Posterior vena cava (tissue), 2 donors: ENCODE results near the gene SPAG8. TPM values are rescaled to one million over a fixed set of nuclear protein-coding genes. Genes with fewer than 3 reads are reported as not detected.

ENCODE experiments used
- total RNA-seq, 2 donors: library from RNA; stranded (reverse); fragmentation: NEBNext Ultra II Directional; extraction: Animal tissue kit (Norgen Biotek cat#: 25700); gene quantifications; one replicate each; pipeline ENCODE4 v1.2.1, GENCODE V29; 2021
- donor health status: DM: yes; HTN: yes; CAD: no.
- donor health status: DM: yes; HTN: yes; CAD: no.

The SPAG8 gene
- total RNA-seq, 2 donors from 2014 or later: 0.76 to 3.1 TPM

Other genes starting within 250 kb of the SPAG8 start
- 10 to 100 TPM; 50.8 to 61.1 TPM for gene TESK1, start 207.0 kb downstream of the SPAG8 start, total RNA-seq
- gene CD72, start 193.8 kb downstream of the SPAG8 start, total RNA-seq: 1 to 10 TPM; 2.8 to 4.2 TPM
- under 1 TPM; 0.24 to 0.56 TPM for gene SIT1, start 161.3 kb downstream of the SPAG8 start, total RNA-seq
- gene RMRP, start 154.2 kb downstream of the SPAG8 start, total RNA-seq: over 10,000 TPM; 18,238 to 21,166 TPM
- 10 to 100 TPM; 54.6 to 60.3 TPM for gene CCDC107, start 154.0 kb downstream of the SPAG8 start, total RNA-seq
- under 1 TPM; 0.29 to 0.46 TPM for gene ARHGEF39, start 147.1 kb downstream of the SPAG8 start, total RNA-seq
- 1 to 10 TPM in 1 of 2 donors, not detected in 1; 1.2 TPM for gene CA9, start 138.3 kb downstream of the SPAG8 start, total RNA-seq
- gene TPM2, start 122.3 kb downstream of the SPAG8 start, total RNA-seq: 1,000 to 10,000 TPM; 2,096 to 3,529 TPM
- gene TLN1, start 80.1 kb downstream of the SPAG8 start, total RNA-seq: 100 to 1,000 TPM; 816 to 836 TPM
- 10 to 100 TPM; 41.7 to 53.0 TPM for gene CREB3, start 79.6 kb downstream of the SPAG8 start, total RNA-seq
- 10 to 100 TPM; 50.1 to 57.7 TPM for gene GBA2, start 63.0 kb downstream of the SPAG8 start, total RNA-seq
- gene RGP1, start 63.0 kb downstream of the SPAG8 start, total RNA-seq: 10 to 100 TPM; 27.8 to 29.5 TPM
- 1 to 10 TPM in 1 of 2 donors, not detected in 1; 1.7 TPM for gene MSMP, start 58.0 kb downstream of the SPAG8 start, total RNA-seq
- gene NPR2, start 20.7 kb downstream of the SPAG8 start, total RNA-seq: 10 to 100 TPM; 27.4 to 47.1 TPM
- 10 to 100 TPM; 20.0 to 26.8 TPM for gene HINT2, start 2.8 kb upstream of the SPAG8 start, total RNA-seq
- not detected for gene FAM221B, start 16.5 kb upstream of the SPAG8 start, total RNA-seq
- 10 to 100 TPM; 16.1 to 18.5 TPM for gene TMEM8B, start 17.0 kb upstream of the SPAG8 start, total RNA-seq
- not detected for gene OR13J1, start 58.1 kb upstream of the SPAG8 start, total RNA-seq
- 10 to 100 TPM in 1 of 2 donors, 1 to 10 TPM in 1; 4.8 to 20.1 TPM for gene HRCT1, start 93.9 kb upstream of the SPAG8 start, total RNA-seq
- 1 to 10 TPM; 2.5 to 4.0 TPM for gene SPAAR, start 97.2 kb upstream of the SPAG8 start, total RNA-seq
- not detected for gene OR2S2, start 145.9 kb upstream of the SPAG8 start, total RNA-seq
- 10 to 100 TPM; 20.1 to 30.3 TPM for gene RECK, start 224.7 kb upstream of the SPAG8 start, total RNA-seq